ENCODE data around the gene NBAS. TPM values are rescaled to one million over a fixed set of nuclear protein-coding genes. Genes with fewer than 3 reads are reported as not detected.

NBAS gene
- total RNA-seq, 1 experiment from 2014 or later, result 28.9 TPM

GRCh38 chr2:15307526-15307925, 253.6 kb downstream of the NBAS start:
- Histone ChIP-seq H4K20me1 (ENCODE audit: insufficient read depth) (no peaks in the 10 kb centered on the region), H3K9me3 (ENCODE audit: insufficient read depth, low read depth) (no peaks in the 10 kb centered on the region), H3K9me2 (ENCODE audit: insufficient read depth) (no peaks in the 10 kb centered on the region), H3F3A (ENCODE audit: insufficient read depth, low read depth) (no peaks in the 10 kb centered on the region), H3K4me3 (no peak overlapping the region), H3K4me2 (no peak overlapping the region), H3K36me3 (ENCODE audit: low read depth) (no peaks in the 10 kb centered on the region), H2AFZ (no peak overlapping the region), H3K27ac (no peak overlapping the region), H3K79me2 (ENCODE audit: low read depth) (no peaks in the 10 kb centered on the region), H3K4me1 (replicated peaks; ENCODE audit: insufficient read depth) (no peaks in the 10 kb centered on the region), H3K27me3 (ENCODE audit: insufficient read depth, low read depth) (no peaks in the 10 kb centered on the region)
- ChIA-PET POLR2A (ENCODE audit: unreplicated experiment) (no interaction called here), CTCF (no interaction called here)
- no peak for TF ChIP-seq CTCF (conservative IDR thresholded peaks at IDR 0.05)
- TF ChIP-seq EZH2 (IDR thresholded peaks at IDR 0.05; ENCODE audit: low read depth), result no peak
- no TSS peak for BruUV-seq (replicated peaks)
- no peak for DNase-seq
- intact Hi-C loops (cut with micrococcal nuclease; ENCODE audit: unreplicated experiment), result no loop called here

GRCh38 chr2:15306706-15307105, 254.4 kb downstream of the NBAS start:
- H3K4me3 ChIP-seq, result no peak overlapping the region
- no peaks in the 10 kb centered on the region for H3K79me2 ChIP-seq (ENCODE audit: low read depth)
- no peak for DNase-seq
- H4K20me1 ChIP-seq (ENCODE audit: insufficient read depth), result no peaks in the 10 kb centered on the region
- no peaks in the 10 kb centered on the region for H3K4me1 ChIP-seq (replicated peaks; ENCODE audit: insufficient read depth)
- no TSS peak for BruUV-seq (replicated peaks)
- H3K4me2 ChIP-seq, result no peak overlapping the region
- H2AFZ ChIP-seq, result no peak overlapping the region
- TF ChIP-seq CTCF (conservative IDR thresholded peaks at IDR 0.05), result no peak
- TF ChIP-seq EZH2 (IDR thresholded peaks at IDR 0.05; ENCODE audit: low read depth), result no peak
- POLR2A ChIA-PET (ENCODE audit: unreplicated experiment), result no interaction called here
- CTCF ChIA-PET, result no interaction called here
- H3K36me3 ChIP-seq (ENCODE audit: low read depth), result no peaks in the 10 kb centered on the region
- no peaks in the 10 kb centered on the region for H3F3A ChIP-seq (ENCODE audit: insufficient read depth, low read depth)
- H3K27ac ChIP-seq, result no peak overlapping the region
- no peaks in the 10 kb centered on the region for H3K27me3 ChIP-seq (ENCODE audit: insufficient read depth, low read depth)
- no peaks in the 10 kb centered on the region for H3K9me3 ChIP-seq (ENCODE audit: insufficient read depth, low read depth)
- intact Hi-C loops (cut with micrococcal nuclease; ENCODE audit: unreplicated experiment), result no loop called here
- no peaks in the 10 kb centered on the region for H3K9me2 ChIP-seq (ENCODE audit: insufficient read depth)

- BruUV-seq (replicated peaks), result no TSS peak
- H3K4me3 ChIP-seq, result no peak overlapping the region
- no peak overlapping the region for H3K27ac ChIP-seq
- H2AFZ ChIP-seq, result no peak overlapping the region
- no peak for DNase-seq
- intact Hi-C loops (cut with micrococcal nuclease; ENCODE audit: unreplicated experiment), result no loop called here
- H4K20me1 ChIP-seq (ENCODE audit: insufficient read depth), result no peaks in the 10 kb centered on the region
- TF ChIP-seq EZH2 (IDR thresholded peaks at IDR 0.05; ENCODE audit: low read depth), result no peak
- no peak for TF ChIP-seq CTCF (conservative IDR thresholded peaks at IDR 0.05)
- no peaks in the 10 kb centered on the region for H3F3A ChIP-seq (ENCODE audit: insufficient read depth, low read depth)
- no peaks in the 10 kb centered on the region for H3K9me3 ChIP-seq (ENCODE audit: insufficient read depth, low read depth)
- no peaks in the 10 kb centered on the region for H3K9me2 ChIP-seq (ENCODE audit: insufficient read depth)
- H3K4me1 ChIP-seq (replicated peaks; ENCODE audit: insufficient read depth), result no peaks in the 10 kb centered on the region
- H3K4me2 ChIP-seq, result no peak overlapping the region
- peaks cover 5% of the 10 kb centered on the region; the same call in 1 of the 2 replicates for H3K36me3 ChIP-seq (ENCODE audit: low read depth)
- no peaks in the 10 kb centered on the region for H3K79me2 ChIP-seq (ENCODE audit: low read depth)
- ChIA-PET CTCF (no interaction called here), POLR2A (ENCODE audit: unreplicated experiment) (no interaction called here)
- H3K27me3 ChIP-seq (ENCODE audit: insufficient read depth, low read depth), result no peaks in the 10 kb centered on the region
Measured at GRCh38 chr2:15303874-15304273, 257.3 kb downstream of the NBAS start.
